HG03103 (cell line): ENCODE measurements around the gene SFXN5.
"Not testable (repeated sequence)": the region's sequence is repeated elsewhere in the genome, so short reads cannot be mapped to it uniquely, and the experiment has no call there.

Experiments used
- ATAC-seq: cut with Tn5 transposase; IDR thresholded peaks from one replicate; pipeline ENCODE4 v1.9.1; 2021; ENCODE audit warnings: low read depth; ENCODE audit not compliant: unreplicated experiment

Gene SFXN5, protein sequence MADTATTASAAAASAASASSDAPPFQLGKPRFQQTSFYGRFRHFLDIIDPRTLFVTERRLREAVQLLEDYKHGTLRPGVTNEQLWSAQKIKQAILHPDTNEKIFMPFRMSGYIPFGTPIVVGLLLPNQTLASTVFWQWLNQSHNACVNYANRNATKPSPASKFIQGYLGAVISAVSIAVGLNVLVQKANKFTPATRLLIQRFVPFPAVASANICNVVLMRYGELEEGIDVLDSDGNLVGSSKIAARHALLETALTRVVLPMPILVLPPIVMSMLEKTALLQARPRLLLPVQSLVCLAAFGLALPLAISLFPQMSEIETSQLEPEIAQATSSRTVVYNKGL

DNA sequence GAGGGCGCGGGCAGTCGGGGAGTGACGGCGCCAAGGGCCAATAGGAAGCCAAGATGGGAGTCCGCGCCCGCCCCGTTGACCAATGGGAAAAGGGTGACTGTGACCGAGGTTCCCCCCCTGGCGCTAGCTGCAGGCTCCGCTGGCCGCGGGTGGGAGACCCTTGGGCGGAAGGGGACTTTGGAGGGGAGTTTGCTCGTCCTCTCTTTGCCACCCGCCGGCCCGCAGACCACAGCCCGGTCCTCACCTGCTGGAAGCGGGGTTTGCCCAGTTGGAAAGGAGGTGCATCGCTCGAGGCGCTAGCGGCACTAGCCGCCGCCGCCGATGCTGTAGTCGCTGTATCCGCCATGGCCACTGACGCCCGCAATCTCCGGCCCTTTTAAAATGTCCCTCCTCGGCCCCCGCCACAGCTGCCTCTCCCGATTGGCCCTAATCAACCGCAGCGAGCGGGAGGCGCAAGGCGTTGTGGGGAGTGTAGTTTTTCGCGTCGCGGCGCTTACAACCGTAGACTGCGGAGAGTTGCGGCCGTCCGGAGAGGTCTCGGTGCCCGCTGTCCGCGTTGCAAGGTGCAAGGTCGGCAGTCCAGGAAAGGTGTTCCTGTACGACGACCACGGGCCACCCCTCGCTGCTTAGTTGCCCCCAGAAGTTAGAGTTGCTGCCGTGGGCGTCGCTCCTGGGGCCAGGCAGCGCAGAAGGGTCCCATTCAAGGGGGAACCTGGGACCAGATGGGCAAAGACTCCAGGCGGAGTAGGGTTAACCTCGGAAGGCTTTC lies at the start of gene SFXN5:
Gene SFXN5, minus strand, starts transcription at position 353 of the 769 bp plus-strand sequence. Its CDS starts 7 bp downstream, at position 346.
- ATAC-seq, result peak; percentile 88

DNA sequence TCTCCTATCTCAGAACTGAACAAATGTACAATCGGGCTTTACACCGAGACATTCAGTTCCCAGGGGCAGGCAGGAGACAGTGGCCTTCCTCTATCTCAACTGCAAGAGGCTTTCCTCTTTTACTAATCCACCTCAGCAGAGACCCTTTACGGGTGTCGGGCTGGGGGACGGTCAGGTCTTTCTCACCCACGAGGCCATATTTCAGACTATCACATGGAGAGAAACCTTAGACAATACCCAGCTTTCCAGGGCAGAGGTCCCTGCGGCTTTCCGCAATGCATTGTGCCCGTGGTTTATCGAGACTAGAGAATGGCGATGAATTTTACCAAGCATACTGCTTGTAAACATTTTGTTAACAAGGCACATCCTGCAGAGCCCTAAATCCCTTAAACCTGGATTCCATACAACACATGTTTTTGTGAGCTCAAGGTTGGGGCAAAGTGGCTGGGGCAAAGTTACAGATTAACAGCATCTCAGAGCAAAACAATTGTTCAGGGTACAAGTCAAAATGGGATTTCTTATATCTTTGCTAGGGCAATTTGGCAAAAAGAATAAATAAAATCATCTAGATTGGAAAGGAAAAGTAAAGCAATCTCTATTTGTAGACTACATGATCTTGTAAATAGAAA lies 48.2 kb upstream of the SFXN5 start:
- not testable (repeated sequence) for ATAC-seq

DNA sequence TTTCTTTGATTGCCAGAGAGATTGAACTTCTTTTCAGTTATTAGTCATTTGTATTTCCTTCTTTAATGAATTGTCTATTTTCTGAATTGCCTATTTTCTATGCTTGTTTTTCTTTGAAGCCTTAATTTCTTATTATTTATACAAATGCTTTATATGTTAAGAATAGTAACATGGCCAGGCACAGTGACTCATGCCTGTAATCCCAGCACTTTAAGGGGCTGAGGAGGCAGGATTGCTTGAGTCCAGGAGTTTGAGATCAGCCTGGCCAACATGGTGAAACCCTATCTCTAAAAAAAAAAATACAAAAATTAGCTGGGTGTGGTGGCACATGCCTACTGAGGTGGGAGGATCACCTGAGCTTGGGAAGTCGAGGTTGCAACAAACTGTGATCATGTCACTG lies 45.9 kb upstream of the SFXN5 start:
- ATAC-seq, result no peak

DNA sequence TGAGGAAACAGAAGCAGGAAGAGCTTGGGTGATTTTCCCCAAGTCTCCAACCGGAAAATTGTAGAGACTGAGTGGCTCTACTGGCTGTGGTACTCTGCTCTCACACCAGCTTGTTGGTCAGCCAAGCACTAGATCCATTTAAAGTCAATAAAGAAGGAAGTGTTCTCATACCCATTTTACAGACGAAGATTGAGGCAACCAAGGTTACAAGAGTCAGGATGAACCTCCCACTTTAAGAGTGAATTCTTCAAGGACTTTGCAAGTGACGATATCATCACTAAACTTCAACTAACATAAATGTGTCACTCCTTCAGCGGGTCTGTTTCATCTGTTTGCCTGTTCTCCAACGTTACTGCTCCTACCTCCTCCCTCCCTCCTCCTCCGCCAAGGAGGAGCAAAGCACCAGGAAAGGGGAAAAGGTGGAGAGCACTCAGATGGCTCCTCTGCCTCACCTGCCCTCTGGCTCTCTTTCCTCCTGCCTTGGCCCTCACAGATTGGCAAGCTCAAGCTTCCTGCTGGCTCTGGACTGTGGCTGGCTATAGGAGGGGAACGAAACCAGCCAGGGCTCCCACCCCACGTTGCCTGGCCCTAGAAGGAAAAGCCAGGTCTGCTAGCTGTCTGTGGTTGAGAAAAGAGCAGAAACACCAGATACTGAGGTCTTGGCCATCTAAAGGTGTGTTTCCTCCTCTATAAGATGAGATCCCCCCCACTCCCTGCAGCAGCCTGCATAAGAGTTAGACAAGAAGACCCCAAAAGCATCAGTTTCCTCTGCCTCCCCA lies 44.9 kb upstream of the SFXN5 start:
- ATAC-seq, result no peak

DNA sequence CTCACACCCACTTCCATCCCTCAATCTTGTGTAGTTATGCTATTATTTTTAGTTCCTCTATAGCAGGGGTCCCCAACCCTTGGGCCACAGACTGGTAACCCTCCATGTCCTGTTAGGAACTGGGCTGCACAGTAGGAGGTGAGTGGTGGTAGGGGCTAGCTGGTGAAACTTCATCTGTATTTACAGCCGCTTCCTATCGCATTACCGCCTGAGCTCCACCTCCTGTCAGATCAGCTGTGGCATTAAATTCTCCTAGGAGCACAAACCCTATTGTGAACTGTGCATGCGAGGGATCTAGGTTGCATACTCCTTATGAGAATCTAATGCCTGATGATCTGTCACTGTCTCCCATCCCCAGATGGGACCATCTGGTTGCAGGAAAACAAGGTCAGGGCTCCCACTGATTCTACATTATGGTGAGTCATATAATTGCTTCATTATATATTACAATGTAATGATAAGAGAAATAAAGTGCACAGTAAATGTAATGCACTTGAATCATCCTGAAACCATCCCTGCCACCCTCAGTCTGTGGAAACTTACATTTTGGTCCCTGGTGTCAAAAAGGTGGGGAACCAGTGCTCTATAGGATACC lies 42.9 kb upstream of the SFXN5 start:
- ATAC-seq, result no peak

DNA sequence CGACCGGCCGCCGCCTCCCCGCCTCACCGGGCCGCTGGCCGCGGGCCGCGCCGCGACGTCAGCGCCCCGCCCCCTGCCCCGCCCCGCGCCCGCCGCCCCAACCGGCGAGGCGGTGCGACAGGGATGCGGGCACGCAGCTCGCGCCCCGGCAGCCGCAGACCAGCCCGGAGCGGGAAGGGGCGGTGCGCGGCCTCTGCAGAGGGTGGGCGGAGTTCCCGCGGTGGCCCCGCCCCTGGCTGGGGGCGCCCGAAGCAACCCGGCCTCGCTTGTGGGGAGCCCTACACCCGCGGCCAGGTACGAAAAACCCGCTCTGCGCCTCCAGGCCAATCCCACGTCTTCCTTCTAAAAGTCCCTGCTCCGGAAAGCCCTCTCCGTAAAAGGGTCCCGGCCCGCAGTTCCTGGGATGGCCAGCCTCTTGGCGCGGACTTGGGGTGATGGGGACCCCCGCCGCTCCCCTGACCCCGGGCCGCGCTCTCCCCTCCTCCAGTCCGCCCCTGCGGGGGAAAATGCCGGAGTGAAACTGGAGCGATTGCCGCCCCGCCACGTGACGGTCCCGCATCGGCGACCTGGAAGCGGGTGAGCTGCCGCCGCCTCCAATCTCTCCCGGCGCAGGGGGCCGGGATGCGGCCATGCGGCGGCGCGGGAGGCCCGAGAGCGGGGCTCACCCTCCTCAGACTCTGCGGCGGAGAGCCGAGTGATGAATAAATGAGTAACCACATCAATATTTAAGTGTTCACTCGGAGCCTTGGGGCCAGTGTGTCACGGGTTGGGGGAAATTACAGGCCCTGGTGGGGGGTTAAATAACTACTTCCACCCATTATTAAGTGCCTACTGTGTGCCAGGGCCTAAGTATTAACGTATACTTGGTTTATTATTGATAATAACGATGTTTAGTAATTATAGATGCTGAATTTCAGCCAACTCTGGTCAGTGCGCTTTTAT lies 41.7 kb upstream of the SFXN5 start, which contains the start of gene RAB11FIP5:
Gene RAB11FIP5, minus strand, starts transcription at position 36 of the 942 bp plus-strand sequence. CDS start 171 bp downstream, outside the sequence.
- peak; percentile 60 for ATAC-seq

DNA sequence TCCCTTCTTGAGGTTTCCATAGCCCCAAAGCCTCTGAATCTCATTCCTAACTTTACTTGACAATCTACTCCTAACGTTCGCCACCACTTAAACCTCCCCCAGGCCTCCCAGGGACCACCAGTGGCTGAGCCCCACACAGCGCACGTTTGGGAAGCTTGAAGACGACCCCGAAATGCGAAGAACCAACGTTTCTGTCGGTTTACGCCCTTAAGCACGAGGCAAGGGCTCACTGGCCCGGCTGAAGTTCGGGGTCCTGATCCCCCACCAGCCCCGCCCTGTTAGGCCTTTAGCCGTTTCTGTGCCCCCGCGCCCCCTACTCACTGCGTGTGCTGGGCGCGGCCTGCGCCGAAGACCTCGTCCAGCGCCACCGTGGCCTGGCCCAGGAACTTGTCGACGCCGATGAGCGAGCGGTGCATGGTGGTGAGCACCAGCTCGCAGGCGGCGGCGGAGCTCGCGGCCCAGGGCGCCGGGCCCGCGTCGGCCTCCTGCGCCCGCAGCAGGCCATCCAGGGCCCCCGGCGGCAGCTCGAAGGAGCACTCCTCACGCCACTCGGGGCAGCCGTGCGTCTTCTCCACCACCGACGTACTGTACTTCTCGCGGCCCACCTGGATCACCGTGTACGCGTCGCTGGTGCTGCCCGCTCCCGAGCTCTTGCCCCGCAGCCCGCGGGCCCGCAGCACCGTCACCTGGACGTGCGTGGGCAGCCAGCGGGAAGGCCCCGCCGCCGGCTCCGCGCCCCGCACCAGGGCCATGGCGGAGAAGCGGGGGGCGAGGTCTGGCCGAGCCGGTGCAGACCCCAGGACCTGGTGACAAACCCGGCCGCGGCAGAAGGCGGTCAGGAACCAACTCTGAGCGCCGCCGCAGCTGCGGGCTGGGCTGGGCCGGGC lies 40.8 kb upstream of the SFXN5 start:
- ATAC-seq, result peak; percentile 9

DNA sequence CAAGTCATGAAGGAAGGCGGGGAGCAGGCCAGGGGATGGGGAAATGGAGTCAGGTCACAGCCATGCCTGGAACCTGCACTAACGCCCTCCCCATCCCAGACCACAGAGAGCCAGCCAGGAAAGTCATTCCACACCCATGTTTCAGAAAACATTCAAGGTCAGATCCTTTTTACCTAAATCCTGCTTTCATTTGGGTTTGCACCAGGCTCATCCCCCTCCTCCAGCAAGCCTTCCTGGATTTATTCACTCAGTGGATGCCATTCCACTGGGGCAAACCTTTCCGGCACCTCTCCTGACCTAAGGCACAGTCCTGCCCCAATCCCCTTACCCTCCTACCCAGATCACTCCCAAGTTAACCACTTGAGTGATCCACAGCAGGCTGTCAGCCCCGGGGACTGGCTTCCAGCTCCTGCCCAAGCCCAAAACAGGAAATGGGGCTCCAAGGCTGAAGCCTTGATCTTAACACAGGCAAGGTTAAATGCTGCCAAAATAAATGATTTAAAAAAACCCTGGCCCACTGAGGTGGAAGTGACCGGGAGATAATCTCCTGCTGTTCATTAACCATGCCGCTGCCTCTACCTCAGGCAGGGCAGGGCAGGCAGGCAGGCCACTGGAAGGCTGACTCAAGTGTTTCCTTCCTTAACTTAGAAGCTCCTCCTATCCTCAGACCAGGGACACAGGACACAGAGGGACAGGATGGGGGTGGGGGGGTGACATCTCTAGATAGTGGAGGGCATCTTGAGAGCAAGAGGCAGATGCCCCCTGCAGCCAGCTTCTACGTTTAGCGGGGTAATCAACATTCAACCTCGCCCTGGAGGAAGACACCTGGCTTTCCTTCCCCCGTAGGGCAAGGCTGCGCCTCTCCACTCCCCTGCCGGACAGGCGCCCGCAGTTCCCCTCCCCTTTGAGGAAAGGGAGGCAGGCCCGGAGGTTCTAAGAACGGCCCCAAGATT lies 39.8 kb upstream of the SFXN5 start:
- no peak for ATAC-seq

DNA sequence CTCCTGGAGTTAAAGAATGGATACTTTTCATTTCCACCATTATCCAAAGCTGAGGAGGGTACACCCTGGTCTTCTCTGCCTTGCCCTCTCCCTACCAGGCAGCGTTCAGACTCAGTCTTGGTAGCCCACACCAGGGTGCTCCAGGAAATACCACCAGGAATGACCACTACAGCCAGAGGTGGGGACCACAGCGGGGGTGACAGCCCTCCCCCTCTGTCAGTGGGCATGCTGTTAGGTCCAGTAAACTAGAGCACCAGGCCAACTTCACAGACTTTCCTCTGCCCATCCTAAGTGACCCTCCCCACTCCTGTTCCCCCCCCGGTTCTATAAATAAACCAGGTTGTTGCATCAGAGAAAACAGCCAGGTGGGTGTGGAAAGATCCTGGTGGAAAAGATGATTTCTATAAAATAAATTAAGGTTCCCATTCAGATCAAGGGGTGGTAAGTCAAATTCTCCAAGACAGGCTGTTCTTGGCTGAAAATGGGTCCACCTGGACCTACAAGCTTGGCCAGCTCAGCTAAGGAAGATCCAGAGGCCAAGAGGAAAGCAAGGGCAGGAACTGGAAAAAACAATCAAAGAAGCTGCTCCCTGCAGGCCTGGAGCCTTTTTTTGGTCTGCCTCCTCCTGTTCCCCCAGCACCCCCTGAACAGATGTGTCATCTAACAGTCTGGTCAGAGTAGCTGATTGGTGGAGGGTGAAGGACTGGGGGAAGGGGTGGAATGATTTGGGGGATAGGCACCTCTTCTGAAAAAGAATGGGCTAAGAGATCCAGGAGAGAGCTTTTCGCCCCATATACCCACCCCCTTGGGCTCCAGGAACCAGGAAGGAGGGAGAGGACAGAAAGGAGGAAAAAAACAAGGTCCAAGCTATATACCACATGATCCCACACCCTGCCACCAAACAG lies 38.9 kb upstream of the SFXN5 start:
- no peak for ATAC-seq

DNA sequence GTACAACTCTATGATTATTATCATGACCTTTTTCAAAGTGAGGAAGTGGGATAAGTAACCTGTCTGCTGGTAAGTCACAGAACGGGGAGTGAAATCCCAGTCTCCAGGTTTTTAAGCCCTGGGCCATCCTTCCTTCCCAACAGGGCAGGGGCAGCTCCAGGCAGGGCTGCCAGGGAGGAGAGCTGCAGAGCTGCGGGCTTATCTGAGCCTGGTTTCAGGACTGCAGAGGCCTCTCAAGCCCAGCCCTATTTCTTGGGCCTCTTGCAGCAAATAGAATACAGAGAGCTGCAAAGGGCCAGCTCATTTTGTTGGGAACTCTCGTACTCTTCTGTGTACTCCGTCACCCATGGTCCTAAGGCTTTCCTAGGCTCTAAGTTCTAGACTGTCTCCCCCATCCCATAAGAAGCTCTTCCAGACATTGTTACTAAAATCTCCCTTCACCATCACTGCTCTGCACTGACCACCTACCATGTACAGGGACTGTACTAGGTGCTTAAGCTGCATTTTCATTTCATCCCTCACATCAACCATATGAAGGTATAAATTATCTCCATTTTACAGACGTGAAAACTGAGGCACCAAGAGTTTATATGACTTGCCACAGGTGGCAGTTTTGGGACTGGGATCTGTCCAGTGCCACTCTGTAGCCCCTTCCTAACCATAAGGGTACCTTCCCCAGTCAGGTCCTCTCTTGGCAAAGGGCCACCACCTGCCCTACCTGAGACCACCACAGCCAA lies 38.1 kb upstream of the SFXN5 start:
- ATAC-seq, result no peak

DNA sequence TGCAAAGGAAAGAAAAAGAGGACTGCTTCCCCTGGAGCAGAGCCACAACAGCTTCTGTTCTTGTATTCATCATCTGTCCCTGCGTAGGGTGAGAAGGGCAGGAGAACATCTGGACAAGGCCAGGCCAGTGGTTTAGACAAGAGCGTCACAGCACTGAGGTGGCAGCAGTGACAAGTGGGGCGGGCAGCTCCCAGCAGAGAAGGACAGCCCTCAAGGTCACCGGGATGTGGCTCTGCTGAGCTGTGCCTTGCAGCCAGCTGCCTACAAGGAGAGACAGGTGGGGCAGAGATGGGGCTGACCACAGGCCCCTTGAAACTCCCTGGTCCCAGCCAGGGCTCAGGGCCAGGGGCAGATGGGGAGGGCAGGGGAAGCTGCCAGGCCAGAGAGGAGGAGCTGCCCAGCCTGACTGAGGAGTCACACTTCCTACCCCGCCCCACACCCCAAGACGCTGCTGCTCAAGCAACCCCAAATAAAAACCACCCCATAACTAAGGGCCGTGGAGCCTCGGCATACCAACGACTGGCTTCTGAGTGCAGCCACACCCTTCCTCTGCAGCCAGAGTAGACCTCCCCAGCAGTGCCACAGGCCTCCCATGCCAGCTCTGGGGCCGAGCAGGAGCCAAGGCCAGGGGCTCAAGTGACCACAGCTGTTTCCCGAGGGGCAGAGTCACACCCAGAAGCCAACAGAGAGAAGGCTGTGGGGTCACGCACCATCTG lies 35.9 kb upstream of the SFXN5 start:
- ATAC-seq, result no peak

DNA sequence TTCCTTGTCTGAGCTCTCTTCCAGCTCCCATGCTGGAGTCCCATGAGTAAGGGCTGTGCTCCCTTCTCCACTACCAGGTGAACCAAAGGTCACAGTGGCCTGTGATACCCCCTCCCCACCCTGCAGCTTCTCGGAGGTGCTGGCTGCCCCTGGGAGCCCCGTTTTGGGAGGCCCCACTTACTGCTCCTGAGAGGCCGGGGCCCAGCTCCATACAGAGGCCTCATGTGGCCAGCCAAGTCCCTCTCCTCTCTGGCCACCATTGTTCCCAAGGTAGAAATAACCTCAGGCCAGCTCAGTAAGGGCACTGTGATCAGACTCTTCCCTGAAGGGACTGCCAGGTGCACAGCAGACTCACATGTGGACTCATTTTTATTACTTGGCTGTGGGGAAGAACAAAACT lies 35.3 kb upstream of the SFXN5 start:
- no peak for ATAC-seq

DNA sequence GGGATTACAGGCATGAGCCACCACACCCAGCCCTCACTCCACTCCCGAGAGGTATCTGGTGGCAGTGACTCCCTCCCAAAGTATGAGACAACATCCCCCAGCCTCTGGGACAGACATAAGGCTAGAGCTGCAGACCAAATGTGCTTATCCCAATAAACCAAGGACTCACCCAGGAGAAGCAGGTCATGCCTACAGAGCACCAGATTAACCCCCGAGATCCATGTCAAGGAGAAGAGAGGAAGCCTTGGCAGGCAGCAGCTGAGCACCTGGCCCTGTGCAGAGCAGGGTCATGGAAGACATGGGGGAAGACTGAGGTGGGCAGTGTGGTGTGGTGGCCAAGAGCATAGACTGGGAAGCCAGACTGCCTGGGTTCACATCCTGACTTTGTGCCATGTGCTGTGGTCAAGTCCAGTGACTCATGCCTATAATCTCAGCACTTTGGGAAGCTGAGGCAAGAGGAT lies 34.0 kb upstream of the SFXN5 start:
- ATAC-seq, result no peak

DNA sequence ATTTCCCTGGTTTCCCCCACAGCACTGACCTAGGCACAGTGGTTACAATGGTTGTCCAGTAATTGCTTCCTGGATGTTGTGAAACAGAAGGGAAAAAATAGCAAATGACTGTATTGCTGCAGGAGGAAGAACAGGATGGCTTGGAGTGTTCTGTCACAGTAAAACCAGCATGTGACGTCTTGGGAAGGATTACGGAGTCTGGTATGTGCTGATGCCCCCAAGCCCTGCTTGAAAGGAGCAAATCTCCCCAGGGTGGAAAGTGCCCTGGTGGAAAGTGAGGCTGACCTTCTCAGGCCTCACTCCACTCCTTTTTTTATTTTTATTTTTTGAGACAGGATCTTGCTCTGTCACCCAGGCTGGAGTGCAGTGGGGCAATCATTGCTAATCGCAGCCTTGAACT lies 33.4 kb upstream of the SFXN5 start:
- ATAC-seq, result no peak
